IMR-90 (cell line): ENCODE measurements around the gene DYTN. TPM values are rescaled to one million over a fixed set of nuclear protein-coding genes. Genes with fewer than 3 reads are reported as not detected.

Source experiments
- ATAC-seq: fragments of 200-7000 bp; cut with Tn5 transposase; 2 replicates; pipeline ENCODE4 v1.9.1; 2020; ENCODE audit warnings: low read depth, mild to moderate bottlenecking, moderate library complexity
- BruUV-seq: library from RNA; stranded (reverse); fragments of 400-500 nt; replicated peaks from 2 replicates; lab custom pipeline; 2021; lab: Mats Ljungman, UMichigan
- CTCF ChIA-PET: fragments of 300-600 bp; formaldehyde crosslinking; extraction: SDS; loops from one replicate; lab custom pipeline; 2021; ENCODE audit warnings: antibody characterized with exemption; lab: Yijun Ruan, JAX
- POLR2A ChIA-PET: fragments of 300-600 bp; sonication (Branson Sonifier 250); formaldehyde crosslinking; loops from one replicate; lab custom pipeline; 2022; ENCODE audit warnings: antibody characterized with exemption; ENCODE audit not compliant: unreplicated experiment; lab: Charles Lee
- DNase-seq: peaks from one replicate; pipeline ENCODE4 v3.0.0; 2013
- H2AFZ ChIP-seq: replicated peaks from 2 replicates; pipeline ENCODE3; 2013; ENCODE audit warnings: low read length, mild to moderate bottlenecking; ENCODE audit not compliant: poor library complexity
- H2AK5ac ChIP-seq: 2 replicates; pipeline ENCODE4 v1.6.1; 2013; ENCODE audit warnings: low read depth, low read length, inconsistent platforms
- H2AK9ac ChIP-seq: replicated peaks from 2 replicates; pipeline ENCODE3; 2013; ENCODE audit warnings: mild to moderate bottlenecking, low read depth, low read length, moderate library complexity; ENCODE audit not compliant: poor library complexity
- H2BK120ac ChIP-seq: 2 replicates; pipeline ENCODE4 v1.6.1; 2013; ENCODE audit warnings: low read depth, low read length, inconsistent platforms
- H2BK15ac ChIP-seq: 3 replicates; pipeline ENCODE4 v1.6.1; 2013; ENCODE audit warnings: low read depth, low read length, inconsistent platforms
- H2BK20ac ChIP-seq: 2 replicates; pipeline ENCODE4 v1.6.1; 2013; ENCODE audit warnings: low read depth, mild to moderate bottlenecking, inconsistent platforms, low read length, moderate library complexity
- H2BK5ac ChIP-seq: 2 replicates; pipeline ENCODE4 v1.6.1; 2013; ENCODE audit warnings: mild to moderate bottlenecking, low read depth, low read length, inconsistent platforms; ENCODE audit not compliant: poor library complexity, severe bottlenecking
- H3K14ac ChIP-seq: replicated peaks from 2 replicates; pipeline ENCODE4 v1.6.1; 2013; ENCODE audit warnings: low read depth, low read length, inconsistent platforms
- H3K18ac ChIP-seq: 2 replicates; pipeline ENCODE4 v1.6.1; 2013; ENCODE audit warnings: low read depth, low read length, control low read depth
- H3K23ac ChIP-seq: 2 replicates; pipeline ENCODE4 v1.6.1; 2013; ENCODE audit warnings: low read depth, low read length, inconsistent platforms
- H3K27ac ChIP-seq: 2 replicates; pipeline ENCODE4 v1.5.1; 2013; ENCODE audit warnings: mild to moderate bottlenecking, control low read depth, low read length; ENCODE audit not compliant: insufficient read depth
- H3K27me3 ChIP-seq: 2 replicates; pipeline ENCODE4 v1.6.1; 2013; ENCODE audit warnings: low read length; ENCODE audit not compliant: control insufficient read depth, insufficient read depth
- H3K36me3 ChIP-seq: 2 replicates; pipeline ENCODE4 v1.6.1; 2013; ENCODE audit warnings: low read length, mixed read lengths; ENCODE audit not compliant: control insufficient read depth, insufficient read depth
- H3K4ac ChIP-seq: 2 replicates; pipeline ENCODE4 v1.6.1; 2013; ENCODE audit warnings: low read depth, low read length, inconsistent platforms
- H3K4me1 ChIP-seq: 2 replicates; pipeline ENCODE4 v1.6.1; 2013; ENCODE audit warnings: low read length, mixed read lengths; ENCODE audit not compliant: control insufficient read depth, insufficient read depth
- H3K4me2 ChIP-seq: 2 replicates; pipeline ENCODE4 v1.6.1; 2013; ENCODE audit warnings: low read depth, mild to moderate bottlenecking, control low read depth, low read length, moderate library complexity
- H3K4me3 ChIP-seq: 2 replicates; pipeline ENCODE4 v1.5.1; 2013; ENCODE audit warnings: low read depth, mild to moderate bottlenecking, control low read depth, low read length, moderate library complexity; ENCODE audit not compliant: insufficient read depth
- H3K56ac ChIP-seq: 2 replicates; pipeline ENCODE4 v1.6.1; 2013; ENCODE audit warnings: low read length, inconsistent platforms; ENCODE audit not compliant: insufficient read depth; ENCODE audit errors: extremely low read depth
- H3K79me1 ChIP-seq, 2 experiments: 2 replicates each; pipeline ENCODE4 v1.6.1; 2013; ENCODE audit warnings: low read length in 2 of 2, inconsistent platforms in 1 of 2, low read depth in 1 of 2
- H3K9ac ChIP-seq: 2 replicates; pipeline ENCODE4 v1.6.1; 2013; ENCODE audit warnings: low read depth, low read length, control low read depth
- H3K9me1 ChIP-seq: 2 replicates; pipeline ENCODE4 v1.6.1; 2013; ENCODE audit warnings: low read length, inconsistent platforms; ENCODE audit not compliant: insufficient read depth
- H3K9me3 ChIP-seq: 2 replicates; pipeline ENCODE4 v1.6.1; 2013; ENCODE audit warnings: low read length; ENCODE audit not compliant: control insufficient read depth, insufficient read depth
- H4K20me1 ChIP-seq: 2 replicates; pipeline ENCODE4 v1.6.1; 2013; ENCODE audit warnings: low read length, inconsistent platforms; ENCODE audit not compliant: insufficient read depth
- H4K5ac ChIP-seq: 2 replicates; pipeline ENCODE4 v1.6.1; 2013; ENCODE audit warnings: mild to moderate bottlenecking, low read depth, low read length, control low read depth
- H4K8ac ChIP-seq, 2 experiments: 2 replicates each; pipeline ENCODE4 v1.6.1; 2013; ENCODE audit warnings: low read depth in 2 of 2, low read length in 2 of 2, control low read depth in 1 of 2, inconsistent platforms in 1 of 2
- H4K91ac ChIP-seq: 2 replicates; pipeline ENCODE4 v1.6.1; 2013; ENCODE audit warnings: low read depth, low read length, inconsistent platforms; ENCODE audit not compliant: insufficient read depth
- BHLHE40 ChIP-seq: fragments of 150-350 bp; IDR thresholded peaks from 2 replicates; pipeline ENCODE4 v1.6.1; 2016; ENCODE audit warnings: mild to moderate bottlenecking, low read depth, low read length
- CEBPB ChIP-seq: IDR thresholded peaks from 2 replicates; pipeline ENCODE4 v1.6.1; 2012; ENCODE audit warnings: low read depth, low read length, improper control_type of control experiment
- CHD1 ChIP-seq: IDR thresholded peaks from 2 replicates; pipeline ENCODE4 v1.6.1; 2012; ENCODE audit warnings: low read depth, low read length, improper control_type of control experiment
- MAFK ChIP-seq: IDR thresholded peaks from 2 replicates; pipeline ENCODE4 v1.6.1; 2012; ENCODE audit warnings: low read depth, low read length, improper control_type of control experiment
- MAZ ChIP-seq: IDR thresholded peaks from 2 replicates; pipeline ENCODE4 v1.6.1; 2012; ENCODE audit warnings: low read depth, mild to moderate bottlenecking, low read length, improper control_type of control experiment, moderate library complexity, borderline replicate concordance
- MXI1 ChIP-seq: IDR thresholded peaks from 2 replicates; pipeline ENCODE4 v1.6.1; 2012; ENCODE audit warnings: low read depth, mild to moderate bottlenecking, low read length, moderate library complexity, borderline replicate concordance
- NFE2L2 ChIP-seq: fragments of 150-350 bp; IDR thresholded peaks from 2 replicates; pipeline ENCODE4 v1.6.1; 2016; ENCODE audit warnings: low read depth, mild to moderate bottlenecking, low read length
- POLR2A ChIP-seq: IDR thresholded peaks from 2 replicates; pipeline ENCODE4 v1.6.1; 2012; ENCODE audit warnings: mild to moderate bottlenecking, low read depth, low read length
- RAD21 ChIP-seq: IDR thresholded peaks from 2 replicates; pipeline ENCODE4 v1.6.1; 2012; ENCODE audit warnings: low read length, improper control_type of control experiment
- RFX5 ChIP-seq: IDR thresholded peaks from 2 replicates; pipeline ENCODE4 v1.8.0; 2012; ENCODE audit warnings: low read depth, mild to moderate bottlenecking, low read length, moderate library complexity
- SMC3 ChIP-seq: fragments of 150-350 bp; IDR thresholded peaks from 2 replicates; pipeline ENCODE4 v1.6.1; 2016; ENCODE audit warnings: low read depth, mild to moderate bottlenecking, antibody characterized with exemption, low read length, moderate library complexity
- WGBS, 2 experiments: methylation state at CpG; one replicate each; pipeline versions ENCODE4 v1.1.5 to v1.1.7; 2013; ENCODE audit warnings: missing lambda C conversion rate in 2 of 2; ENCODE audit not compliant: insufficient read length in 1 of 2; ENCODE audit errors: extremely low coverage in 2 of 2; 5-methylcytosine and 5-hydroxymethylcytosine counted together
- dilution Hi-C: fragments of 300-500 bp; cut with HindIII; formaldehyde crosslinking; loops from one replicate; pipeline ENCODE4 v1.14.3; 2018; ENCODE audit warnings: low sequenced_read_pairs; ENCODE audit not compliant: unreplicated experiment
- in situ Hi-C: fragments of 300-500 bp; cut with MboI; formaldehyde crosslinking; loops from 3 replicates; pipeline ENCODE4 v1.14.3; 2019; ENCODE audit warnings: low sequenced_read_pairs, inconsistent platforms, mixed read lengths
- intact Hi-C: fragments of 100-400 bp; cut with micrococcal nuclease; formaldehyde crosslinking; loops from 2 replicates; pipeline ENCODE4 v1.10.0; 2022
- polyA plus RNA-seq, 3 experiments: library from polyadenylated mRNA; depleted of rRNA; stranded (reverse); fragments of >200 nt; gene quantifications; 2 replicates each; pipeline ENCODE4 v1.2.3, GENCODE V29; 2012; ENCODE audit warnings: low replicate concordance in 1 of 3
- total RNA-seq: library from RNA; depleted of rRNA; stranded (reverse); fragments of >200 nt; gene quantifications from 2 replicates; pipeline ENCODE4 v1.2.3, GENCODE V29; 2012
- TF ChIP-seq, protein P1 (sequence below): fragments of 150-350 bp; IDR thresholded peaks from 2 replicates; pipeline ENCODE4 v1.6.1; 2016; ENCODE audit warnings: low read depth, mild to moderate bottlenecking, low read length, moderate library complexity, borderline replicate concordance
- TF ChIP-seq, protein P2 (sequence below): fragments of 150-350 bp; IDR thresholded peaks from 2 replicates; pipeline ENCODE4 v1.6.1; 2017; ENCODE audit warnings: mild to moderate bottlenecking, antibody characterized with exemption, low read length, low read depth

The DYTN gene
- total and polyA plus RNA-seq, 2 of the 4 experiments (the other 2 are of a cell fraction) = not detected

DNA sequence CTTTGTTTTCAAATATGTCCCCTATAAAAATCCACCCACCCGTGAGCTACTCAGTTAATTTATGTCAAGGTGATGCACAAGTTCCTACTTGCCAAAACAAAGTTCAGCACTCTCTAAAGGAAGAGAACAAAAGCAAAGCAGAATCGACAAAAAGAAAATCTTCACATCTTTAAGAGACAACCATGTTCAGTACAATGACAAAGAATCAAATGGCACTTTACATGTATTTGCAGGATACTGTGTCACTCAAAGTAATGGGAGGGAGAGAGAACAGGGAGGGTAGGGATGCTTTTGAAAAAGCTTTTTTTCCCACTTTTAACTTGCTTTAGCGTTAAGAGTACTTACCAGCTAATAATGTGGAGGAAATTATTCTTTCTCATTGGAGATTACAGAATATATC lies 115.0 kb downstream of the DYTN start:
- no peak overlapping the region for H2AK5ac ChIP-seq
- H3K9me3 ChIP-seq = no peaks in the 10 kb centered on the region
- H3K27ac ChIP-seq = no peak overlapping the region
- H3K79me1 ChIP-seq = no peaks in the 10 kb centered on the region
- no peaks in the 10 kb centered on the region for H3K36me3 ChIP-seq
- dilution Hi-C loops (no loop called here), intact Hi-C loops (no loop called here), in situ Hi-C loops (no loop called here)
- no peak overlapping the region for H4K8ac ChIP-seq
- TF ChIP-seq MAZ = no peak
- TF ChIP-seq RFX5 = no peak
- TF ChIP-seq MXI1 = no peak
- TF ChIP-seq, protein P1, sequence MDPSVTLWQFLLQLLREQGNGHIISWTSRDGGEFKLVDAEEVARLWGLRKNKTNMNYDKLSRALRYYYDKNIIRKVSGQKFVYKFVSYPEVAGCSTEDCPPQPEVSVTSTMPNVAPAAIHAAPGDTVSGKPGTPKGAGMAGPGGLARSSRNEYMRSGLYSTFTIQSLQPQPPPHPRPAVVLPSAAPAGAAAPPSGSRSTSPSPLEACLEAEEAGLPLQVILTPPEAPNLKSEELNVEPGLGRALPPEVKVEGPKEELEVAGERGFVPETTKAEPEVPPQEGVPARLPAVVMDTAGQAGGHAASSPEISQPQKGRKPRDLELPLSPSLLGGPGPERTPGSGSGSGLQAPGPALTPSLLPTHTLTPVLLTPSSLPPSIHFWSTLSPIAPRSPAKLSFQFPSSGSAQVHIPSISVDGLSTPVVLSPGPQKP = no peak
- no peak for TF ChIP-seq MAFK
- no peak for TF ChIP-seq RAD21
- no peak for TF ChIP-seq POLR2A
- TF ChIP-seq CHD1 = no peak
- TF ChIP-seq BHLHE40 = no peak
- no peak for TF ChIP-seq SMC3
- TF ChIP-seq CEBPB = no peak
- TF ChIP-seq, protein P2, sequence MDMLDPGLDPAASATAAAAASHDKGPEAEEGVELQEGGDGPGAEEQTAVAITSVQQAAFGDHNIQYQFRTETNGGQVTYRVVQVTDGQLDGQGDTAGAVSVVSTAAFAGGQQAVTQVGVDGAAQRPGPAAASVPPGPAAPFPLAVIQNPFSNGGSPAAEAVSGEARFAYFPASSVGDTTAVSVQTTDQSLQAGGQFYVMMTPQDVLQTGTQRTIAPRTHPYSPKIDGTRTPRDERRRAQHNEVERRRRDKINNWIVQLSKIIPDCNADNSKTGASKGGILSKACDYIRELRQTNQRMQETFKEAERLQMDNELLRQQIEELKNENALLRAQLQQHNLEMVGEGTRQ = no peak
- TF ChIP-seq NFE2L2 = no peak
- WGBS, 2 experiments = 88% methylated on average over 1 of the region's 3 CpGs; no CpG with 5 or more reads in 1 of the 2 experiments
- H2BK15ac ChIP-seq = no peak overlapping the region
- H3K4me1 ChIP-seq = no peaks in the 10 kb centered on the region
- H4K20me1 ChIP-seq = no peaks in the 10 kb centered on the region
- no peak overlapping the region for H3K4me3 ChIP-seq
- H3K9ac ChIP-seq = no peak overlapping the region
- no TSS peak for BruUV-seq
- no peaks in the 10 kb centered on the region for H3K9me1 ChIP-seq
- ATAC-seq = no peak
- CTCF ChIA-PET = interaction anchor here (0.6 to 1.6 kb wide), 2 partner anchors 166 to 348 kb away, joined by 3 read pairs; no protein-coding TSS in a partner anchor
- no peak overlapping the region for H3K18ac ChIP-seq
- H3K4me2 ChIP-seq = no peak overlapping the region
- no peak overlapping the region for H2BK120ac ChIP-seq
- POLR2A ChIA-PET = no interaction called here
- H3K4ac ChIP-seq = no peak overlapping the region
- no peaks in the 10 kb centered on the region for H3K27me3 ChIP-seq
- no peak overlapping the region for H4K5ac ChIP-seq
- H2AFZ ChIP-seq = no peak overlapping the region
- H2AK9ac ChIP-seq = no peak overlapping the region
- H2BK20ac ChIP-seq = no peak overlapping the region
- H3K56ac ChIP-seq = no peak overlapping the region
- H3K23ac ChIP-seq = no peak overlapping the region
- no peak overlapping the region for H2BK5ac ChIP-seq
- H4K91ac ChIP-seq = no peak overlapping the region
- H3K14ac ChIP-seq = no peak overlapping the region
- DNase-seq = no peak
